ENCODE data around the gene PRDM5. TPM values are rescaled to one million over a fixed set of nuclear protein-coding genes. Genes with fewer than 3 reads are reported as not detected.

PRDM5 gene
- total RNA-seq, 1 experiment from 2014 or later, result 5.1 TPM

- no peak overlapping the region for H3K4me3 ChIP-seq (replicated peaks in 1 of 2; ENCODE audit: low read depth in 1 of 2, low read length in 2 of 2)
- no peaks in the 10 kb centered on the region for H3K27me3 ChIP-seq (ENCODE audit: insufficient read depth, low read length)
- H3K27ac ChIP-seq (ENCODE audit: low read depth, low read length), result no peak overlapping the region
- no peaks in the 10 kb centered on the region for H4K20me1 ChIP-seq (ENCODE audit: insufficient read depth)
- intact Hi-C loops (cut with micrococcal nuclease), result no loop called here
- no peak for ATAC-seq
- H2AFZ ChIP-seq (ENCODE audit: low read depth, low read length, poor library complexity, severe bottlenecking), result no peak overlapping the region
- ChIA-PET CTCF (no interaction called here), POLR2A (no interaction called here), RAD21 (ENCODE audit: low non-redundant PET in 1 of 2, low total read pairs in 2 of 2, uncharacterized antibody in 2 of 2, unreplicated experiment in 2 of 2) (no interaction called here)
- no peak for TF ChIP-seq ZFX (IDR thresholded peaks at IDR 0.05)
- TF ChIP-seq SP1 (IDR thresholded peaks at IDR 0.05; ENCODE audit: low read depth), result peak; percentile 21; the same call in 1 of the 2 replicates
- peak; percentile 85 for TF ChIP-seq CBX3 (IDR thresholded peaks at IDR 0.05; ENCODE audit: low read depth)
- peak; percentile 38; the same call in 1 of the 2 replicates for TF ChIP-seq CEBPB (IDR thresholded peaks at IDR 0.05; ENCODE audit: low read depth)
- no peak for TF ChIP-seq ATF3 (IDR thresholded peaks at IDR 0.05)
- no peaks in the 10 kb centered on the region for H3K9me3 ChIP-seq (ENCODE audit: control insufficient read depth in 1 of 2, insufficient read depth in 1 of 2, low read depth in 1 of 2, low read length in 2 of 2)
- DNase-seq (ENCODE audit: low read depth, low spot score), result peak; percentile 7
- H3K79me2 ChIP-seq (ENCODE audit: insufficient read depth, low read length), result no peaks in the 10 kb centered on the region
- H3K4me2 ChIP-seq (ENCODE audit: low read length), result no peak overlapping the region
- BruUV-seq (replicated peaks), result no TSS peak
- no peaks in the 10 kb centered on the region for H3K9me2 ChIP-seq (ENCODE audit: insufficient read depth)
- H3K4me1 ChIP-seq (ENCODE audit: control insufficient read depth in 1 of 2, insufficient read depth in 2 of 2, low read length in 2 of 2), result peaks cover 0 to 7% of the 10 kb centered on the region in 2 experiments; a peak in 1 of 4 replicates
- H3K36me3 ChIP-seq (ENCODE audit: control insufficient read depth in 1 of 2, insufficient read depth in 2 of 2, low read length in 2 of 2), result no peaks in the 10 kb centered on the region
- no peak overlapping the region for H3K9ac ChIP-seq (ENCODE audit: low read length)
Measured at GRCh38 chr4:120948382-120948781, 25.9 kb upstream of the PRDM5 start.

GRCh38 chr4:120942776-120943175 is 20.2 kb upstream of the PRDM5 start:
- no peak overlapping the region for H2AFZ ChIP-seq (ENCODE audit: low read depth, low read length, poor library complexity, severe bottlenecking)
- ChIA-PET POLR2A (no interaction called here), RAD21 (ENCODE audit: low non-redundant PET in 1 of 2, low total read pairs in 2 of 2, uncharacterized antibody in 2 of 2, unreplicated experiment in 2 of 2) (no interaction called here), CTCF (no interaction called here)
- no peaks in the 10 kb centered on the region for H3K4me1 ChIP-seq (ENCODE audit: control insufficient read depth in 1 of 2, insufficient read depth in 2 of 2, low read length in 2 of 2)
- no peaks in the 10 kb centered on the region for H3K27me3 ChIP-seq (ENCODE audit: insufficient read depth, low read length)
- no peaks in the 10 kb centered on the region for H3K36me3 ChIP-seq (ENCODE audit: control insufficient read depth in 1 of 2, insufficient read depth in 2 of 2, low read length in 2 of 2)
- H3K9ac ChIP-seq (ENCODE audit: low read length), result no peak overlapping the region
- no TSS peak for BruUV-seq (replicated peaks)
- ATAC-seq, result no peak
- intact Hi-C loops (cut with micrococcal nuclease), result no loop called here
- H3K4me2 ChIP-seq (ENCODE audit: low read length), result no peak overlapping the region
- no peaks in the 10 kb centered on the region for H3K79me2 ChIP-seq (ENCODE audit: insufficient read depth, low read length)
- no peak overlapping the region for H3K27ac ChIP-seq (ENCODE audit: low read depth, low read length)
- DNase-seq (ENCODE audit: low read depth, low spot score), result no peak
- H4K20me1 ChIP-seq (ENCODE audit: insufficient read depth), result no peaks in the 10 kb centered on the region
- no peak overlapping the region for H3K4me3 ChIP-seq (replicated peaks in 1 of 2; ENCODE audit: low read depth in 1 of 2, low read length in 2 of 2)
- no peaks in the 10 kb centered on the region for H3K9me2 ChIP-seq (ENCODE audit: insufficient read depth)
- no peaks in the 10 kb centered on the region for H3K9me3 ChIP-seq (ENCODE audit: control insufficient read depth in 1 of 2, insufficient read depth in 1 of 2, low read depth in 1 of 2, low read length in 2 of 2)
- TF ChIP-seq CTCF (IDR thresholded peaks at IDR 0.05 in 2 of 3, conservative IDR thresholded peaks at IDR 0.05 in 1 of 3; ENCODE audit: borderline replicate concordance in 1 of 3, insufficient read depth in 1 of 3, low read depth in 2 of 3, low read length in 2 of 3), result no peak
- TF ChIP-seq SRF (IDR thresholded peaks at IDR 0.05; ENCODE audit: low read depth), result no peak
- TF ChIP-seq EGR1 (IDR thresholded peaks at IDR 0.05; ENCODE audit: low read depth), result no peak
- no peak for TF ChIP-seq POLR2A (IDR thresholded peaks at IDR 0.05; ENCODE audit: borderline replicate concordance, extremely low read depth, insufficient read depth, insufficient read length)
- no peak for TF ChIP-seq CBX3 (IDR thresholded peaks at IDR 0.05; ENCODE audit: low read depth)
- TF ChIP-seq POLR2AphosphoS5 (IDR thresholded peaks at IDR 0.05; ENCODE audit: low read depth, low read length), result no peak
- no peak for TF ChIP-seq ATF3 (IDR thresholded peaks at IDR 0.05)
- no peak for TF ChIP-seq SIN3A (IDR thresholded peaks at IDR 0.05; ENCODE audit: low read depth)
- TF ChIP-seq FOSL1 (IDR thresholded peaks at IDR 0.05; ENCODE audit: low read depth), result no peak
- no peak for TF ChIP-seq EZH2phosphoT487 (IDR thresholded peaks at IDR 0.05; ENCODE audit: borderline replicate concordance)
- TF ChIP-seq RAD21 (IDR thresholded peaks at IDR 0.05; ENCODE audit: low read depth), result no peak
- TF ChIP-seq SP1 (IDR thresholded peaks at IDR 0.05; ENCODE audit: low read depth), result no peak
- no peak for TF ChIP-seq CEBPB (IDR thresholded peaks at IDR 0.05; ENCODE audit: low read depth)
- no peak for TF ChIP-seq ZFX (IDR thresholded peaks at IDR 0.05)
- no peak for TF ChIP-seq REST (IDR thresholded peaks at IDR 0.05; ENCODE audit: low read depth)
